NCI-H2196 (cell line): Measurements from ENCODE around the gene SBK3.

ENCODE experiments used
- DNase-seq: peaks from one replicate; lab custom pipeline; 2025; ENCODE audit not compliant: unreplicated experiment; lab: John Stamatoyannopoulos, UW

SBK3 gene

GRCh38 chr19:55493052-55493644 lies 52.2 kb downstream of the SBK3 start:
- DNase-seq: no peak

- peak; percentile 82 for DNase-seq
Observed at GRCh38 chr19:55492362-55492944, 52.9 kb downstream of the SBK3 start.

GRCh38 chr19:55491546-55492360 lies 53.6 kb downstream of the SBK3 start:
- peak; percentile 33 for DNase-seq
